IPS-18a (cell line): ENCODE data around the gene POFUT1.
"Not testable (repeated sequence)": the region's sequence is repeated elsewhere in the genome, so short reads cannot be mapped to it uniquely, and the experiment has no call there.

Experiments used
- H3K27ac ChIP-seq: one replicate; pipeline ENCODE4 v1.5.1; 2013; ENCODE audit warnings: low read length
- H3K27me3 ChIP-seq: one replicate; pipeline ENCODE4 v1.6.1; 2013; ENCODE audit warnings: mild to moderate bottlenecking, low read length; ENCODE audit not compliant: control insufficient read depth, insufficient read depth
- H3K36me3 ChIP-seq: one replicate; pipeline ENCODE4 v1.6.1; 2013; ENCODE audit warnings: low read depth, low read length; ENCODE audit not compliant: control insufficient read depth
- H3K4me1 ChIP-seq: one replicate; pipeline ENCODE4 v1.6.1; 2013; ENCODE audit warnings: low read depth, low read length; ENCODE audit not compliant: control insufficient read depth
- H3K4me3 ChIP-seq: one replicate; pipeline ENCODE4 v1.5.1; 2013; ENCODE audit warnings: low read length
- H3K9ac ChIP-seq: one replicate; pipeline ENCODE4 v1.6.1; 2013; ENCODE audit warnings: mild to moderate bottlenecking, low read length, moderate library complexity
- H3K9me3 ChIP-seq: one replicate; pipeline ENCODE4 v1.6.1; 2013; ENCODE audit warnings: low read depth, low read length; ENCODE audit not compliant: control insufficient read depth

Gene POFUT1

DNA sequence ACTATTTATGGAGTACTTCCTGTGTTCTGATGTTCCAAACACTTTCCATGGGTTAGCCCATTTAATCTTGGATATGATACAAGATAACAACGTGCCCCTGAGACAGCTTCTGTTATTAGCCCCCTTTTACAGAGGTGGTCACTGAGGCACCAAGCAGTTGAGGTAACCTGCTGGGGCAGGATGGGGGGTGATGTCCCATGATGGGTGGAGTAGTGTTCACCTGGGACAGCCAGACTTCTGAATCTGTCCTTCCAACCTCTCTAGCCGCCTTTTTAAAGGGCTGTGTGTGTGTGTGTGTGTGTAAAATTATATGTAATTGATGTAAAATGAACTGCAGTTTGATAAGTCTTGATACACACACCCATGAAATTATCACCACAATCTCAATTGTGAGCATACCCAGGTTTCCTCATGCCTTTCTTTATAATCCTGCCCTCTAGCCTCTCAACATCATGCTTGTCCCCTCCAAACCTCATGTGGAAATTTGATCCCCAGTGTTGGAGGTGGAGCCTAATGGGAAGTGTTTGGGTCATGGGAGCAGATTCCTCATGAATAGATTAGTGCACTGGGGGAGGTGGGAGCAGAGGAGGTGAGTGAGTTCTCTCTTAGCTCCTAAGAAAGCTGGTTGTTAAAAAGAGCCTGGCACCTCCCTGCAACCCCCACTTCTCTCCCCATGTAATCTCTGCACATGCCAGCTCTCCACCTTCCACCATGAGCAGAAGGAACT, 39.3 kb upstream of the POFUT1 start:
- Histone ChIP-seq H3K4me3 (no peak overlapping the region), H3K36me3 (peaks cover 26% of the 10 kb centered on the region), H3K27ac (no peak overlapping the region), H3K27me3 (no peaks in the 10 kb centered on the region), H3K4me1 (peaks cover 10% of the 10 kb centered on the region), H3K9ac (no peak overlapping the region), H3K9me3 (no peaks in the 10 kb centered on the region)

DNA sequence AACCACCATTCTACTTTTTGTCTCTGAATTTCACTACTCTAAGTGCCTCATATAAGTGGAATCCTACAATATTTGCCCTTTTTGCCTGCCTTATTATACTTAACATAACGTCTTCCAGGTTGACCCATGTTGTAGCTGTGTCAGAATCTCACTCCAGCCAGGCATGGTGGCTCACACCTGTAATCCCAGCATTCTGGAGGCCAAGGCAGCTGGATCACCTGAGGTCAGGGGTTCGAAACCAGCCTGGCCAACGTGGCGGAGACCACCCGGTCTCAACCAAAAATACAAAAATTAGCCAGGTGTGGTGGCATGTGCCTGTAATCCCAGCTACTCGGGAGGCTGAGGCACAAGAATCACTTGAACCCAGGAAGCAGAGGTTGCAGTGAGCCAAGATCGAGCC, 30.0 kb upstream of the POFUT1 start:
- not testable (repeated sequence) for H3K36me3 ChIP-seq, H3K27me3 ChIP-seq, H3K9ac ChIP-seq, H3K4me3 ChIP-seq, H3K9me3 ChIP-seq, H3K4me1 ChIP-seq, H3K27ac ChIP-seq

DNA sequence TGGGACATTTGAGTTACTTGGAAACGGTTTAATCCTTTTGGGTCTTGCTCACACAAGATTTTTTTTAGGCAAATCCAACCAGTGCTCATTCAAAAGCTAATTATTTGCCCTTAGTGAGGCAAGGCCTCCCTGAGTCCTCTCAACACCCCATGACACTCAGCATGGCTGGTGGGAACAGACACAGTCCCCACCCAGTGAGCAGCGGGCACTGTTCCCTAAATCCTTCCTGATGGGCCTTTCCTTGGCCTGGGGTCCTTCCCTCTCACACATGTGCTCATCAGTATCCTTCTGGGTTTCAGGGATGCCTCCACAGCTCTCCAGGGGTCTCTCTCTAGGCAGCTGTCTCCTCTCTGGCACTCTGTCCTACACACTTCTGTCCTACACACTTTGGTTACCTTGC, 28.2 kb upstream of the POFUT1 start:
- Histone ChIP-seq H3K4me3 (no peak overlapping the region), H3K4me1 (no peaks in the 10 kb centered on the region), H3K27me3 (no peaks in the 10 kb centered on the region), H3K27ac (no peak overlapping the region), H3K9ac (no peak overlapping the region), H3K36me3 (no peaks in the 10 kb centered on the region), H3K9me3 (no peaks in the 10 kb centered on the region)

- H3K27me3 ChIP-seq, result no peaks in the 10 kb centered on the region
- H3K9ac ChIP-seq, result no peak overlapping the region
- no peaks in the 10 kb centered on the region for H3K36me3 ChIP-seq
- H3K4me3 ChIP-seq, result no peak overlapping the region
- no peaks in the 10 kb centered on the region for H3K9me3 ChIP-seq
- no peaks in the 10 kb centered on the region for H3K4me1 ChIP-seq
- no peak overlapping the region for H3K27ac ChIP-seq
Measured at GRCh38 chr20:32179934-32180333, 27.7 kb upstream of the POFUT1 start.

GRCh38 chr20:32181606-32182005, 26.1 kb upstream of the POFUT1 start:
- Histone ChIP-seq H3K27me3 (no peaks in the 10 kb centered on the region), H3K4me3 (no peak overlapping the region), H3K36me3 (no peaks in the 10 kb centered on the region), H3K4me1 (no peaks in the 10 kb centered on the region), H3K9me3 (no peaks in the 10 kb centered on the region), H3K27ac (no peak overlapping the region), H3K9ac (no peak overlapping the region)

DNA sequence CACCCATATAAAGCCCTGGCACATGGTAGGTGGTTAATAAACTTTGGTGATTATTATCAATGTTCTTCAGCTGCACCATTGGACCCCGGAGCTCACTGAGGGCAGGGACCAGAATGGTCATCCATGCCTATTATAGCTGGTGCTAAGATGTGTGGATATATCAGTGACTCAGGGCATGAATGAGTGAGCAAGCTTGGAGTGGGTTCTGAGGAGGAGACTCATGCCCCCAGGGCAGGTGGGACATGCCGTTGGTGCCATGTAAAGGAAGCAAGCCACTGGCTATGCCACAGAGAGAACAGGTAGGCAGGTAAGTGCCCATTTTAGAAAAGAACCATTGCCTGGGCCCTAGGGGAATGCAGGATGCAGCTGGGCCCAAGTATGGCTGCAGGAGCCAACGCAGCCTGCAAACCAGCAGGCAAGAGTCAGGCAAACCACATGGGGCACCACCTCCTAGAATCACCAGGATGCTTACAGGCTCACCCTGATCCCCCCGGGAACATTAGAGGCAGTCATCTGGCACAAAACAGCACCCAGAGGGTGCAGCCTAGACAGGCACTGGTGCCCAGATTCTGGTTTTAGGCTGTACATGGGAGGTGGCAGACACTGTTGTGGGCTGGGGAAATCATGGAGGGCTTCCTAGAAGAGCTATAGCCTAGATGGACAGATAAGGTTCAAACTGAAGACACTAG, 23.6 kb upstream of the POFUT1 start:
- no peaks in the 10 kb centered on the region for H3K9me3 ChIP-seq

DNA sequence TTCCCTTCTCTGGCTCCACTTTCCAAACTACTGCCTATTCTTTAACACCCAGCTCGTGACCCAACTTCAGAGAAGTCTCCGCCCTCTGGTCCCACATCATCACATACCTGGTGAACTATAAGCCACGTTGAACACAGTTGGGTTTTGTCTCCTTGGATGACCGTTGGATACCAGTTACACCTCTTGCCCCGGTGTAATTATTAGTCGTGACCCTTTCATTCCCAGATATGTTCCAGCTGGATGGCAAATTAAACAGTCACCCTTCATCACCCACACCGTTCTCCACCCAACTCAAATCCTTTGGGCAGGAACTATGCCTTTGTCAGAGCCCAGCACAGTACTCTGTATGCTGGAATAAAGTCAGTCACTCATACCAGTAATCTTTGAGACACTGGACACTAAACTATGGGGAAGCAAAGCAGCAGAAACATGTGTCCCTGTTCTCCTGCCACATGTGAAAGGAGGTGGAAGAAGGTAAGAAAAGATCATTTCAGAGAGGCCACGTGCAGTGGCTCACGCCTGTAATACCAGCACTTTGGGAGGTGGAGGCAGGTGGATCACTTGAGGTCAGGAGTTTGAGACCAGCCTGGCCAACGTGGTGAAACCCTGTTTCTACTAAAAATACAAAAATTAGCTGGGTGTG, 22.6 kb upstream of the POFUT1 start:
- H3K27me3 ChIP-seq, result no peaks in the 10 kb centered on the region
- H3K27ac ChIP-seq, result no peak overlapping the region
- H3K9ac ChIP-seq, result no peak overlapping the region
- peaks cover 3% of the 10 kb centered on the region for H3K4me1 ChIP-seq
- no peaks in the 10 kb centered on the region for H3K9me3 ChIP-seq
- no peaks in the 10 kb centered on the region for H3K36me3 ChIP-seq
- no peak overlapping the region for H3K4me3 ChIP-seq

More for the DNA sequence above, 23.6 kb upstream of the POFUT1 start:
- Histone ChIP-seq H3K27ac (no peak overlapping the region), H3K27me3 (no peaks in the 10 kb centered on the region), H3K36me3 (no peaks in the 10 kb centered on the region), H3K4me3 (no peak overlapping the region), H3K4me1 (no peaks in the 10 kb centered on the region), H3K9ac (no peak overlapping the region)

DNA sequence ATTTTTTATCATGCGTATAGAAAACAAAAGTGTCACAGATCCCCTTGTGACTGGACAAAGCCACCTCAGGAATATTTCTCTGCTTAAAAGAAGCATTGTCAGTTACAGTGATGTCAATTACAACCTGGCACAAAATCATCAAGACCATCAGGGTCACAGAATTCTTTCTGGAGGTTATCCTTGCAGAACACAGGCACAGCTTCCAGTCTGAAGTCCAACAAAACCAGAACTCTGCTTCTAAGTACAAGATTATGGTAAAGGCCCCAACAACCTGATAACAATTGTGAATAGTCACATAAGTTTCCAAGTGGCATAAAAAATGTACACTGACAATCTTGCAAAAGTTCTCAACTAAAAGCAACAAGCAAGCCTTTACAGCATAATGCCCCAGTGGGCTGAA, 21.2 kb upstream of the POFUT1 start:
- H3K9ac ChIP-seq, result no peak overlapping the region
- no peak overlapping the region for H3K27ac ChIP-seq
- H3K4me1 ChIP-seq, result peaks cover 12% of the 10 kb centered on the region
- H3K27me3 ChIP-seq, result no peaks in the 10 kb centered on the region
- no peaks in the 10 kb centered on the region for H3K9me3 ChIP-seq
- H3K36me3 ChIP-seq, result no peaks in the 10 kb centered on the region
- H3K4me3 ChIP-seq, result no peak overlapping the region

DNA sequence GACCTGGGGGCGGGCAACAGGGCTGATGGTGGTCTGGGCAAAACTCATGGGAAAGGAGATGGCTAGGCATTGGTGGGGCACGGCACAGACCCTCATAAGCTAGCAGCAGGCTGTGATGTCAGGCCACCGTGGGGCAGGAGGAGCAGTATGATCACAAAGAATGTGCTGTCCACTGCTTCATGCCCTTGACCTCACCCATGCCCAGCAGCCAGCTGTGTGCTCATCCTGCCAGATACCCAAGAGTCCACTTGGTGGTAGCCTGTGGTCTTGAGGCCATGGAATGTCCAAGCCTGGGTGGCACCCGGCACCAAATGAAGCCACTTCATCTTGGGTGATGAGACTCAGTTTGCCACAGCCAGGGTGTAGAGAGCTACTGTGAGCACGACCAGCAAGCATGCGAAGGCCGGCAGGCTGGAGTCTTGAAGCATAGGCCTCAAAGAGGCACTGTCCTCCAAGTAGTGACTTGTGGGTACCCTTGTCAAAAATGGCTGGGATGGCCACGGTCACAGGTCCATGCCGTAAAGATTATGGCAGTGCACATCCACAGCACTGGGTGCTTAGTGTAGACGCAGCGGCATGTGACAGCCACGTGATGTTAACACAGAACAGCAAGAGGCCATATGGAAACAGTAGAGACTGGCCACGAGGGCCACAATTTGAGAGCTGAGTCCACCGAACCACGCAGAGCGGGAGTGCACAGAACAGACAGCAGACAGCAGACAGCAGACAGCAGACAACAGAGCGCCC, 19.1 kb upstream of the POFUT1 start:
- Histone ChIP-seq H3K9ac (no peak overlapping the region), H3K27ac (no peak overlapping the region), H3K9me3 (no peaks in the 10 kb centered on the region), H3K4me1 (peaks cover 12% of the 10 kb centered on the region), H3K4me3 (no peak overlapping the region), H3K36me3 (no peaks in the 10 kb centered on the region), H3K27me3 (no peaks in the 10 kb centered on the region)

GRCh38 chr20:32189123-32189410, 18.6 kb upstream of the POFUT1 start:
- Histone ChIP-seq H3K27me3 (no peaks in the 10 kb centered on the region), H3K9ac (no peak overlapping the region), H3K9me3 (no peaks in the 10 kb centered on the region), H3K27ac (no peak overlapping the region), H3K4me3 (peak overlapping the region; percentile 74), H3K4me1 (peaks cover 12% of the 10 kb centered on the region), H3K36me3 (no peaks in the 10 kb centered on the region)

DNA sequence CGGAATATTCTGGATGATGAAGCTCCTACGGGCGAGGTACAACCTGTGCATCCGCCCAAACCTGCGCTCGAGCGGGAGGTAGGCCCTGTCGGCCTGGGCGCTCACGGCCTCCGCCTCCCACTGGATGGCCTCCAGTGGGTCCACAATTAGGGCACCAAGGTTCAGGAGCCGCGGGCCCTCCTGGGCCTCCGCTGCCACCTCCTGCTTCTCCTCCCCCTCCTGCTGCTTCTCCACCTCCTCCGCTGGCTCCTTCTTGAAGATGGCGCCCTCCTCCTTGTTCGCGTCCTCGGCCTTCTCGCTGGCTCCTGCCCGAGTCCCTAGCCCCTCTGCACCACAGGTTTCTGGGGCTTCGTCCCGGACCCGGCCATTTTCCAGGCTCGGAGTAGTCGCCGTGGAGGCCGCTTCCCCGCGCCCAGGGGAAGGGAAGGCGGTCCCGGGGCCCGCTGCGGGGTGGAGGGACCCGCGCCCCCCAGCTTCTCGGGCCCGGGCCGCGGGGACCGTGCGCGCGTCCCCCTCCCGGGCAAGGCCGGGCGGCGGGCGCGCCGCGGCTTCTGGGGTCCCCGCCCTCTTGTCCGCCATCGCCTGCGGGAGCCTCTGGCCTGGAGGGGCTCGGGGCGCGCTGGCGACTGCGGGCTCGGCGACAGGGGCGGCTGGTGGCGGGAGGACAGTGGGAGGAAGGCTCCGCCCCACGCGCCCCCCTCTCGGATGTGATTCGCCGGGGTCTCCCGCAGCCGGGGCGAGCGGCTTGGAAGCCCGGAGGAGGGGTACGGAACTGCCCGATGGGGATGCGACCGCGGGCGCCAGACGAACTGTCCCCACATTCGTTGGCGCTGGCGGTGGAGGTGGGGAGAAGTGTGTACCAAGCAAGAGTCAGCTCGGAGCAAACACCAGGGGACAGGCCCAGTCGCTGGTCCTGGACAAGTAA, 17.7 kb upstream of the POFUT1 start:
- Histone ChIP-seq H3K36me3 (peaks cover 6% of the 10 kb centered on the region), H3K27ac (peak overlapping the region; percentile 9), H3K4me3 (peak overlapping the region; percentile 74), H3K27me3 (no peaks in the 10 kb centered on the region), H3K4me1 (peaks cover 12% of the 10 kb centered on the region), H3K9ac (peak overlapping the region; percentile 65), H3K9me3 (no peaks in the 10 kb centered on the region)
